Measurements from ENCODE around the gene F5.
"Not testable (repeated sequence)": the region's sequence is repeated elsewhere in the genome, so short reads cannot be mapped to it uniquely, and the experiment has no call there.

Gene F5

GRCh38 chr1:169545472-169545871 is 40.8 kb downstream of the F5 start:
- no peak for DNase-seq (ENCODE audit: low read depth in 2 of 2)

DNA sequence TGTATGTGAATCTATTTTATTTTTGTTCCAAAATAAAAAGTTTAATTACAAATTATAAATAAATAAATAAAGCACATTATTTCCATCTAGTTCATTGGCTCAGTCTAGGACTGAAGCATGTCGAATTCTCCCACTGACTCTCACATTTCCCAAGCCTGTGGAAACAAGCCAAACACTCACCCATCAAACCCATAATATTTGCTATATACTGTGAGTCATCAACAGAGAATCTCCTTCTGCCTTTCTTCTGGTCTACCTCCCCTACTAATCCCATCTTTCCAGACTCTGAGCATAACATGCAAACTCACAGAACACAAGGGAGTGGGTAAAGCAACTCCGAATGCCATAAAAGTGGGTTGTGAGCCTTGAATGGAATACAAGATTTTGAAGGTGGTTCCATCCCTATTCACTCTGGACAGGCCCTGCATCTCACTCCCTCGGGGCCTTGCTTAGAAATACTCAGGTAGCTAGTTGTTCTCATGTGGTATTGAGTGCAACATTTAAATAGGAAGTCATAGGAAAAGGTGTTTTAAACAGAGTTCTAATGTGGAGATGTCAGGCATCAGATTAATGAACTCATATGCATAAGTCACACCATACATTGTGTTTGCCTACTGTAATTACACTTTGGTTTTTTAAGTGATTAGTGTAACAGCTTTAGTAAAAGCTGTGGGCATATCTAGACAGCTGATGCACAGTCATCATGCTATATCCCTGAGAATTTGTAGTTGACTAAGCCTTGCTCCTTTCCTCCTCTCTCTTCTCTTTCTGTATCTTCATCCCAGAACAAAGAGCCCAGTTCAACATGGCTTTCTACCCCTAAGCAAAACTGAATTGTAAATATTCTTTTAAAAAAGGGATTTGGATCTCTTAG is 47.0 kb downstream of the F5 start:
- no peak for DNase-seq (ENCODE audit: low read depth in 2 of 2)

DNA sequence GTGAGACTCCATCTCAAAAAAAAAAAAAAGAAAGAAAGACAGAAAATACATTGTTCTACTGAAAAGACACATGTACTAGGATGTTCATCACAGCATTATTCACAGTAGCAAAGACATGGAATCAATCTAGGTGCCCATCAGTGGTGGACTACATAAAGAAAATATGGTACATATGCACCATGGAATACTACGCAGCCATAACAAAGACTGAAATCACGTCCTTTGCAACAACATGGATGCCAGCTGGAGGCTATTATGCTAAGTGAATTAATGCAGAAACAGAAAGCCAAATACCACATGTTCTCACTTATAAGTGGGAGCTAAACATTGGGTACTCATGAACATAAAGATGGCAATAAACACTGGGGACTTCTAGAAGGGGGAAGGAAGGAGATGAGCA is 51.6 kb downstream of the F5 start:
- no peak for DNase-seq (ENCODE audit: low read depth in 2 of 2)

- not testable (repeated sequence) for DNase-seq (ENCODE audit: low read depth in 2 of 2)
Measured at GRCh38 chr1:169533528-169534190, 52.6 kb downstream of the F5 start.

- no peak for DNase-seq (ENCODE audit: low read depth in 2 of 2)
Measured at GRCh38 chr1:169530448-169530847, 55.8 kb downstream of the F5 start.

DNA sequence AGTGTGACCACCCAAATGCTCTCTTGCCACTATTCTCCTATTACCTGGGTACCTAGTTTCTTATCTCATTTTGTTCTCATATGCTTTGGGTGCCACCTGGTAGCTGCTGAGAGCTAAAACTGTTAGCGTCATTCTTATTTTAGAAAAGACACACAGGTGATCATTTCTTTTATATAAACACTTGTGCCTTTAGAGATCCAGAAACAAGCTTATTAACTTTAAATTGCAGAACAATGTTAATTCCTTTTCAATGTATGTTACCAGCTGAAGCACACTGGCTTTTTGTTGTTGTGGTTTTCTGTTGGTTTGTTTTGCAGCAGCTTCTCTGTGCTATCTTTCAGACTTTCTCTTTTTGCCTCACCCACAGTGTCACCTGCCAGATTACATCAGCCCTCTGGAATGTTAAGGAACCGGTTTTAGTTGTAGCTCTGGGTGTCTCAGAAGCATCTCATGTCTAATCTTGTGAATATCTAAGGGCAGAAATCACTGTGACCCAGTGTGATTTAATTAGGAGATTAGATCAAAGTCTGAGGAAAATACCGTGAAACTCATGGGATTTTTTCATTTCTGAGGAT is 57.1 kb downstream of the F5 start:
- DNase-seq (ENCODE audit: low read depth in 2 of 2), result no peak

DNA sequence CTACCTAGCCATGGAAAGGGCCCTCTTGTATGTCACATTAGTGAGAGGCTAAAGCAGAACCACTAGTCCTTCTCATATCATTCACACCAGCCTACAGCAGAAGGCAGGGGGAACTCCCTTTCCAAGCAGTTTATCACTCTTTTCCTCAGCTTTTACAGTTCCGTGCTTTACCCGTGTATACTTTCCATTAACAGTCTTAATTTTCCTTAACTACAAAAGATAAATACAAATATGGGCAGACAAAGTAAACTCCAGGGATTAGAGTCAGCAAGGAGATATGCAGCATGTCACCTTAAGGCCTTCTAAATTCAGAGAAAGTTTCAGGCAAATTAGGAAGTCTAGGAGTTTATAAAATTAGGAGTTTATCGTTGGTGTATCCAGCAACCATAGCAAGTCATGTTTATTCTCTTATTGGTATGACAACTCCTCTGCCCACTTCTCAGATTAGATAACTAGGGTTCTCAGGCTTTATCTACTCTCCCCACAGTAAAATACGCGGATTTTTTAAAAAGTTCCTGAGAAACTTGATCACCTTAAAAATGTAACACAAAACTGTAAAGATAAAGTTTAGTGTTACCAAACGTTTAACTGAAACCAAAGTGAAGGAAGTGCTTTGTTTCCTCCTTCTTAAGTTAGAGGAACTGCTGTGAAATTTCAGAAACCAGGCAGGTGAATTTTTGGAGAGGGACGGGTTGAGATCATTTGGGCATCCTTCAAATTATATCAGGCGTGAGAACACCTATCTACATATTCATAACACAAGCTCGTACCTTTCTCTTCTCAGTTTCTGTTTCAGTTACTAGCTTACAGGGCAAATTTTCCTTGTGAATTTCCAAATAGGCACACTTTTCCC is 57.8 kb downstream of the F5 start:
- DNase-seq (ENCODE audit: low read depth in 2 of 2), result no peak

DNA sequence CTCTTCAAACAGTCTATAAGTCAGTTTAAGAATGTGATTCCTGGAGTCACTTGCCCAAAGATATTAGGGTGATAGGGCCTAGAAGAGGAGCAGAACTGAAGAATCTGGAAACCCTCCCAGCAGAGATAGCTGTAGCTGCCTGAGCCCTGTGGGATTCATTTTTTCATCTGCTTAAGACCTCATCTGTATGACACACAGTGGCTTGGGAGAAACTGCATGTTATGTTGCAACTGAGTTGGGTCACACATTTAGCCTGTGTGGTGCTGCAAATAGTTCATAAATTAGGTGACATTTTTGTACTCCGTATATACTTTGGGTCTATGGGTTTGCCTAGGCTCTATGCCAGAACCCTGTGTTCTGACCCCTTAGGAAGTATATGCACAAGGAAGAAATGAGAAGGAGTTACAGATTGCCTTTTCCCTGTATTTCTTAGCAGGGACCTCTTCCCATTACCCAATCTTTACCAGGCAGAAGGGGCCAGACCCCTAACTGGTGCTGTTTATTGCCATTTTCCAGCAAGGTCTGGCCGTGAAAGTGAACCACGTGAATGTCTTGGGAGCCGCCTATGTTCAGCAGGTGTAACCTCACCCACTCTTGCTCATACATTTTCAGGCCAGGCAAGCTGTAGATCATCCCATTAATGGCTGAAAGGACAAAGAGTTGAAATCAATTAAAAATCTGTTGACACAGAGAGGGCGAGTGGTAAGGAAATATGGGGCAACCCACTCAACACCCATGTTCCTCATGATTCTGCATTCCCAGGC is 58.6 kb downstream of the F5 start:
- no peak for DNase-seq (ENCODE audit: low read depth in 2 of 2)

GRCh38 chr1:169527001-169527400 is 59.3 kb downstream of the F5 start:
- no peak for DNase-seq (ENCODE audit: low read depth in 2 of 2)

DNA sequence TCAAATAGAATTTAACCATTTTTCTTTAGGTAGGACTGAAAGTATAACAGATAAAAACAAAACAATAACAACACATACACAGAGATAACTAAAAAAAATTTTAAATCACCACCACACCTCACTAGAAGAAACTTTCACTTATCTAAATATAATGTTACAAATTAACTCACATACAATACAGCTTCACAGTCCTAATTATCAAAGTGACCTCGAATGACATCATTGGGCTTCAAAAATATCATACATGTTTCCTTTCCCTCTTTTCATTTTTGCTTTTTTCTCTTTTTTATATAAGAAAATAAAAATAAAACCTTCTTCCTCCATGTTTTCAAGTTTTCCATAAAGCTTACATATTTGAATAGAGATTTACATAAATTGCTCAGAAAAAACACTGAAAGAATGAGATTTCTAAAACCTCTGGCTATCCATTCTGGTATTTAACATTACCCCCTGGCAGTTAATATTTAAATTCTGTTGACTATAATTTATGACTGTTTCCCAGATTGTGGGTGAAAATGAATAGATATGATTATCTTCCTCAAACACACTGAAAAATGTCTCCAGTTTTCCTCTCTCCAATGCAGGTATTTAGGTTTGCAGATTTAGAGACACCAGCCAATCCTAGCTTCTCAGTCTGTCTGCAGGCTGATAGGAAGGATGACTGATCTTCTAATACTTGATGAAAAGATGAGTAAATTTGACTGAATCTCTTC is 60.0 kb downstream of the F5 start:
- no peak for DNase-seq (ENCODE audit: low read depth in 2 of 2)

- no peak for DNase-seq (ENCODE audit: low read depth in 2 of 2)
Measured at GRCh38 chr1:169525391-169525790, 60.9 kb downstream of the F5 start.

- no peak for DNase-seq (ENCODE audit: low read depth in 2 of 2)
Measured at GRCh38 chr1:169523904-169524303, 62.4 kb downstream of the F5 start.

DNA sequence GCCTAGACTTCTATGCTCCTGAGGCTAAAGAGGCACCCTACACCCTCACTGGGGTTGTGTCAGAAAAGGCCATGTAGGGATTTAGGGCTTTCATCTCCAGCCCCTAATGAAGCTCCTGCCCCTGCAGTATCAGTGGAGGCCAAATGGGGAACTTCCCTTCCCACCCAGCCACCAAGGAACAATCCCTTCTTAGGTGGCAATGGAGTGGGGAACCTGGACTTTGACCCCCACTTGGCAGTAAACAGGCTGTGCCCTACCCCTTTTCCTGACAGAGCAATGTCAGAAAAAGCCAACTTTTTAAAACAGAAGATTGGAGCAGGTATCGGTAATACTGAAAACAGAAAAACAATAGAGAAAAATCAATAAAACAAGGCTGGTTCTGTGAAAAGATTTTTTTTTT is 65.1 kb downstream of the F5 start:
- no peak for DNase-seq (ENCODE audit: low read depth in 2 of 2)

DNA sequence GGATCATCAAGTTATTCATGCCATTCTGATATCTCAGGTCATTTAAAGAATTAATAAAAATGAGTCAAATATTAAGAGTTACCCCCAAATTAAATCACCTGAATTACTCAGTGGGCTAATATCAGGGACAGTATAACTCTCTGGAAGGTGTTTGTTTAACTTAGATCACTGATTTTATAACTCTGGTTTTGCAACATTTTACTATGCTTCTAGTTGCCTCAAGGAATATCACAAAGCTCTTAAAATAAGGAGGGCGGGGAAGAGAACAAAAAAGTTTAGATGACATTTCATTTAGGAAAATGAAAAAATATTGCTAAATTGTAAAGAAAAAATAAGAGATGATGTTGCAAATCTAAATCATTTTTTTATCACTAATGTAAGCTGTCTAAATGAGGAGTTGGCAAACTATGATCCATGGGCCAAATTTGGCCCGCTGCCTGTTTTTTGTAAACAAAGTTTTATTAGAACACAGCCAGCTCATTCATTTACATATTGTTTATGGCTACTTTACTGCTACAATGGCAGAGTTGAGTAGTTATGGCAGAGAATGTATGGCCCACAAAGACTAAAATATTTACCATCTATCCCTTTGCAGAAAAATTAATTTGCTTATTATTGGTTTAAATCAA is 68.6 kb downstream of the F5 start:
- no peak for DNase-seq (ENCODE audit: low read depth in 2 of 2)

DNA sequence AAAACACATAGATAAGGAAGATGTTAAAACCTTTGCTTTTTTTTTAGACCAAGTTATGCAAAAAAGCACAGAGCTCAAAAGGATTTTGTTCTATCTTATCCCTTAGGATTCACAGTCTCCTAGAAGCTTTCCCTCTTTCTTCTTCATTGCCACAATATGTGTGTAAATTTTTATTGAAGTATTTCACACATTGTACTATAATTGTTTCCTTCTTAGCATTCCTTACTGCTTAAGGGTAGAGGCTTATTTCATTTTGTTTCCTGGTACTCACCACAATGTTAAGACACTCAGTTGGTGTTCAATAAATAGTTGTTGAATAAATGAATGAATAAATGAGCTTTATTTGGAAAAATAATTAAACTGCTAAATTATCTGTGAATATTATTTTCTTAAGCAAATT is 70.6 kb downstream of the F5 start:
- DNase-seq (ENCODE audit: low read depth in 2 of 2), result no peak

- DNase-seq (ENCODE audit: low read depth in 2 of 2), result no peak
Measured at GRCh38 chr1:169514566-169515270, 71.6 kb downstream of the F5 start.

DNA sequence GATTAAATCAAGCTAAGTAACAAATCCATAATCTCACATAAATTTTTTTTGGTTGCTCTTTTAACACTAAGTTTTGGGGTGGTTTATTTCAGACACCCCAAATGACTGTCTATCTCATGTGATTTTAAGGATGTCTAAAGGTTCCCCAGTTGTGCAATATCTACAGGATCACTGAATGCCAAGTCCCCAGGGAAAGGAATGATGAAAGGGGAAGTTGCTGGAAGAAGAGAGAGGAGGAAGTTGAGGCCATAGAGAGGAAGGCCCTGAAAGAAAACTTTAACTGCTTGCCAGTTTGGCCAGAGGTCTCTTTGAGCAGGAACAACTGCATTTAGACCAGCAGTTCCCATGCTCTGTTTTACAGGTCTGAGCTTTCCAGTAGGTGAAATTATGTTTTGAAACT is 73.1 kb downstream of the F5 start:
- DNase-seq (ENCODE audit: low read depth in 2 of 2), result no peak

- no peak for DNase-seq (ENCODE audit: low read depth in 2 of 2)
Measured at GRCh38 chr1:169511316-169512005, 74.8 kb downstream of the F5 start.

- no peak for DNase-seq (ENCODE audit: low read depth in 2 of 2)
Measured at GRCh38 chr1:169510060-169510459, 76.2 kb downstream of the F5 start.
